Measurements from ENCODE around the gene DNAH14.

DNA sequence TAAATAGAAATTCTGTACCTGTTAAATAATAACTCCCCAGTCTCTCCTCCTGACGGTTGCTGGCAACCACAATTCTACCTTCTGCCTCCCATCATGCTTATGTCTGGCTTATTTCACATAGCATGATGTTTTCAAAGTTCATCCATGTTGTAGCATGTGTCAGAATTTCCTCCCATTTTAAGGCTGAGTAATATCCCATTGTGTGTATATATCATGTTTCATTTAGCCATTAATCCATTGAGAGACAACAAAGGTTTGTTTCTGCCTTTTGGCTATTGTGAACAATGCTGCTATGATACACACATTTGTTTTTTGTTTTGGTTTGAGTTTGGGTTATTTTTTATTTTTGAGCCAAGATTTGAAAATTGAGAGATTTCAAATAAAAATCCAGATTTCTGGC is 426.4 kb downstream of the DNAH14 start:
- TF ChIP-seq CTCF (IDR thresholded peaks at IDR 0.05) (no peak), NR3C1 (IDR thresholded peaks at IDR 0.05) (no peak), ELK1 (IDR thresholded peaks at IDR 0.05; ENCODE audit: low read depth, low read length) (no peak), POLR2A (IDR thresholded peaks at IDR 0.05; ENCODE audit: low read length) (no peak), CHD2 (IDR thresholded peaks at IDR 0.05; ENCODE audit: low read length, partially characterized antibody) (no peak), CEBPB (IDR thresholded peaks at IDR 0.05) (no peak), RFX5 (IDR thresholded peaks at IDR 0.05) (no peak), EP300 (IDR thresholded peaks at IDR 0.05) (no peak), RAD21 (conservative IDR thresholded peaks at IDR 0.05 in 1 of 2, IDR thresholded peaks at IDR 0.05 in 1 of 2) (no peak), SMC3 (IDR thresholded peaks at IDR 0.05) (no peak), PHF8 (IDR thresholded peaks at IDR 0.05; ENCODE audit: borderline replicate concordance, low read depth) (no peak), BCL3 (IDR thresholded peaks at IDR 0.05) (no peak), EHF (CRISPR knock-in tag; IDR thresholded peaks at IDR 0.05) (no peak), ZFP36 (IDR thresholded peaks at IDR 0.05; ENCODE audit: borderline replicate concordance, partially characterized antibody) (no peak)

Data from A549 (cell line).